GM21619 (cell line): Measurements from ENCODE around the gene RMND5A.
"Not testable (repeated sequence)": the region's sequence is repeated elsewhere in the genome, so short reads cannot be mapped to it uniquely, and the experiment has no call there.

Experiments
- ATAC-seq: cut with Tn5 transposase; IDR thresholded peaks from one replicate; pipeline ENCODE4 v1.9.1; 2021; ENCODE audit not compliant: unreplicated experiment

RMND5A gene

GRCh38 chr2:86708126-86708525 lies 12.0 kb upstream of the RMND5A start:
- ATAC-seq: not testable (repeated sequence)

DNA sequence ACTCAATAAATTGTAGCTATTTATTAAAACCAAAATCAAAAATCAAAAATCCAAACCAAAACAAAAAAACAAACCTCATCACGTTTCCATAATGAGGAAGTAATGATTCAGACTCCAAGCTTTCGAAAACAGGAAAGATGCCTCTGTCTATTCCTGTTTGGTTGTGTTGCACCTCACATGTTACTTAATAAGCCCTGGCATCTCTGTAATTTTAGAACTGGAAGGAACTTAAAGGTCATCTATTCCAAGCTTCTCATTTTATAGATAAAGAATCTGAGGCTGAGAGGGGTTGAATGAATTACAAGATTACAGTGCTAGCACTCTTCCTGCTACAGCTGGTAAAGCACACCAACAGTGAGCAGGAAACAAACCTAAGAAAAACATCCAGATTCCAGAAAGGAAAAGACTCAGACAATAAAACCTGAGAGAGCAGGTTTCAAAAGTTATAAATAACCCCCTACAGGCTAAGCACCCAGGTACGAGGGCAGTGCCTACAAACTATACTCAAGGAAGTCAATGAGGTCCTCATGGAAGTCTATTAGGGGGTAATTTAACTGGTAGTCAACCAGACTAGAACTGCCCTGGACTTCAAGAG lies 5.4 kb upstream of the RMND5A start:
- ATAC-seq: not testable (repeated sequence)

GRCh38 chr2:86719263-86719636 lies 841 bp upstream of the RMND5A start:
- not testable (repeated sequence) for ATAC-seq

- peak; percentile 18 for ATAC-seq
Observed at GRCh38 chr2:86720540-86721320, 639 bp downstream of the RMND5A start.

DNA sequence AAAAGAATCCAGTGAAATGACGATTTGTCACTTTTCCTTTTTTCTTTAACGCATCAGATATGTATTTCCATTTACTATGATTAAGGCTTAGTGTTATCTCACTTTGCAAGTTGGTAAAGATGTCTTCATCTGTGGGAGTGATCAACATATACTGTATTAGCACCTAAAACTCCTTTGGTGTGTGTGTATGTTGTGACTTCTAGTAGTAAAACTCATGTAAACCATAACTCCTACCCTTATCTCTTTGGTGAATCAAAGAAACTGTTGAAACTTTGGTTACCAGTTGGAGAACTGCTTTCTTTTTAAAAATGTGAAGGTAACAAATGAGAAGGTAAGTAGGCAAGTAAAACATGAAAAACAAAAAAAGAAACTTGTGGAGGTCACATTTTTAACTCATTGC lies 5.6 kb downstream of the RMND5A start:
- ATAC-seq: not testable (repeated sequence)

GRCh38 chr2:86732040-86732525 lies 12.0 kb downstream of the RMND5A start:
- ATAC-seq: not testable (repeated sequence)

GRCh38 chr2:86732837-86733236 lies 12.7 kb downstream of the RMND5A start:
- ATAC-seq: not testable (repeated sequence)

DNA sequence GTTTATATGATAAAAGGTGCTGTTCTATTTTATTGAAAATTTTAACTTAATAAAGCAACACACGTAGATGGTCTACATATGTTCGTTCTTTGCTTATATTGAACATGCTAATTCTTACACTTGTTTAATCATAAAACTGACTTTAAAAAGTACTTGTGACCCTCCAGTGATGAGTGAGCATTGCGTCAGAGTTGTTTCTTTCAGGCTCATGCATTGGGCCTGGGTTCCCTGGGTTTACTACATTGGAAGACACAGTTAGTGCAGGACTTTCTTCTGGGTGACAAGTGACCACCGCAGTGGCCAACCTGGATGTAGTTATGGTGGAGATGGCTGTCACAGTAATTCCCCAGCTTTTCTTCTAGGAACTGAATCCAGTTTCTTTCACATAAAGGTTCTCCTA lies 13.4 kb downstream of the RMND5A start:
- ATAC-seq: not testable (repeated sequence)

DNA sequence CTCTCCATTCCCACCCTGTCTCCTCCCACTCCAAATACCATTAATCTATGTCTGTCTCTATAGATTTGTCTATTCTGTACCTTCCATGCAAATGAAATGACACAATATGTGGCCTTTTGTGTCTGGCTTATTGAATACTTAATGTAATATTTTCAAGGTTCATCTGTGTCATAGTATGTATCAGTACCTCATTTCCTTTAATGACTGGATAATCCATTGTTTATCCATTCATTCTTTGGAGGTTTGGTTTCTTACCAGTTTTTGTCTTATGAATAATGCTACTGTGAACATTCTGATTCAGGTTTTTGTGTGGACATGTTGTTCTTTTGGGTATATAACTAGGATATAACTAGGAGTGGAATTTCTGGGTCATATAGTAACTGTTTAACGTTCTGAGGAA lies 14.8 kb downstream of the RMND5A start:
- ATAC-seq: not testable (repeated sequence)

DNA sequence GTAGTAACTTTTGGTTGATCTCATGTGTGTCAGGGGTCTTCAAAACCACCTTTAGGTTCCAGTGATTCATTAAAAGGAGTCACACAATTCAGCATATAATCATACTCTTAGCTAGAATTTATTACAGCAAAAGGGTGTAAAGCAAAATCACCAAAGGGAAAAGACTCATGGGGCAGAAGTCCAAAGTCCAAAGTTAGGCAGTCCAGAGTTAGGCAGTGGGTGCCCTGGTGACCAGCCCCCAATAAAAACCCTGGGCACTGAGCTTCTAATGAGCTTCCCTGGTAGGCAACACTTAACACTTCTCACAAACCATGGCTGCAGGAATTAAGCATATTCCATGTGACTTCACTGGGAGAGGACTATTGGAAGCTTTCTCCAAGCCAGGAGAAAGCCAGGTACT lies 19.4 kb downstream of the RMND5A start:
- not testable (repeated sequence) for ATAC-seq

GRCh38 chr2:86739889-86740288 lies 19.8 kb downstream of the RMND5A start:
- ATAC-seq: not testable (repeated sequence)

DNA sequence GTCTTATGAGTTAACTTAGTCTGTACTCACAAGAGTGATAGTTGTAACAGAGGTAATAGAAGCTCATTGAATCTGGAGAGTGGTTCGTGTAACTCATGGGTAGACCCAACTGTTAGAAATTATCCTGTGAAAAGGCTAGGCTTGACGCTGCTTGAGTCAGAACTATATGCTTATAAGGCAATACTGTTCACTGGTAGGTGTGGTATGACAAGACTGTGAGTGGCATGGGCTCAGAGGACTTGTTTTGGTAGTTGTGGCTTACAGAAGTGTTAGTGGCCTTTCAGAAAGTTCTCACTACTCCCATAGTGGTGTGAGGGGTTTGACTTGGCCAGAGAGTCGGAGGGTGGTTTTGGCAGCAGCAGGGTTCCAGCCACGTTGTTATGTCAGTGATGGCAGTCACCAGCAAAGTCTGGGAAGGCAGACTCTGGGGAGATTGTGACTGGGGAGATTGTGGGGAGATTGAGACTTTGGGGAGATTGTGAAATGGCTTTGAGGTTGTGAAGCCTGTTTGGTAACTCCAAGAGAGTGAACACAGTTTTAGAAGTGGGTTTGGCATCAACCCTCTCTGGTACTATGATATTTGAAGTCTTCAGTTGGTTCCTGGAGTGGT lies 21.9 kb downstream of the RMND5A start:
- ATAC-seq: not testable (repeated sequence)

- no peak for ATAC-seq
Observed at GRCh38 chr2:86744152-86744551, 24.1 kb downstream of the RMND5A start.

DNA sequence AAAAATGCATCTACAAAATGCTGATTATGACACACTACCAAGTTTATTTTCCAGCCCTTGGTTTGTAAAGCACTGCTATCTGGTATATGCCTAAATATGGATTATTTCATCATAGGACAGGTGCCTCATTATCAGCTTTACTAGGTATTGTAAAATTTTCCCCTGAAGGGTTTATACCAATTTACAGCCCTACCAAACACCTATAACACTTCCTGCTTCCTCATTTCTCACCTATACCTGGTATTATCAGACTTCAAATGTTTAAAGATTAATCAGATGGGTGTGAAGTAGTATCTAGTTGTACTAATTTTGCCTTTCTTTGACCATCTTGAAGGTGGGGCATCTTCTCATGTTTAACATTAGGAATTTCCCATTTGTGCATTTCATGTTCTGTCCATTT lies 26.8 kb downstream of the RMND5A start:
- ATAC-seq: no peak

- peak; percentile 80 for ATAC-seq
Observed at GRCh38 chr2:86747711-86748639, 27.9 kb downstream of the RMND5A start.

GRCh38 chr2:86750240-86750839 lies 30.2 kb downstream of the RMND5A start:
- ATAC-seq: no peak

- ATAC-seq: no peak
Observed at GRCh38 chr2:86751778-86752177, 31.7 kb downstream of the RMND5A start.

- no peak for ATAC-seq
Observed at GRCh38 chr2:86752934-86753333, 32.8 kb downstream of the RMND5A start.

GRCh38 chr2:86753606-86754005 lies 33.5 kb downstream of the RMND5A start:
- no peak for ATAC-seq

GRCh38 chr2:86758405-86758804 lies 38.3 kb downstream of the RMND5A start:
- no peak for ATAC-seq
